GM23338 (cell line): ENCODE results near the gene MYO1A. TPM values are rescaled to one million over a fixed set of nuclear protein-coding genes. Genes with fewer than 3 reads are reported as not detected.

Experiments used
- ATAC-seq: fragments of 200-7000 bp; cut with Tn5 transposase; 3 replicates; pipeline ENCODE4 v1.9.1; 2020
- DNase-seq: peaks from one replicate; pipeline ENCODE4 v3.0.0-alpha.2; 2015; ENCODE audit warnings: low spot score
- H2AFZ ChIP-seq: fragments of 200-600 bp; sonication (generic); 2 replicates; pipeline ENCODE4 v1.8.0; 2016; ENCODE audit warnings: antibody characterized with exemption, mild to moderate bottlenecking, moderate library complexity
- H3F3A ChIP-seq: fragments of 200-600 bp; sonication (generic); replicated peaks from 2 replicates; pipeline ENCODE4 v1.8.0; 2017; ENCODE audit warnings: antibody characterized with exemption, mixed run types, low read depth
- H3K27ac ChIP-seq: fragments of 200-600 bp; sonication (generic); 2 replicates; pipeline ENCODE4 v1.6.1; 2016; ENCODE audit warnings: low read depth
- H3K27me3 ChIP-seq: fragments of 200-600 bp; sonication (generic); 2 replicates; pipeline ENCODE4 v1.8.0; 2016; ENCODE audit warnings: mild to moderate bottlenecking, mixed run types, moderate library complexity; ENCODE audit not compliant: insufficient read depth
- H3K36me3 ChIP-seq: fragments of 200-600 bp; sonication (generic); 2 replicates; pipeline ENCODE4 v1.8.0; 2016; ENCODE audit warnings: mild to moderate bottlenecking; ENCODE audit not compliant: insufficient read depth
- H3K4me1 ChIP-seq: fragments of 200-600 bp; sonication (generic); 2 replicates; pipeline ENCODE4 v1.8.0; 2016; ENCODE audit warnings: mild to moderate bottlenecking, moderate library complexity; ENCODE audit not compliant: insufficient read depth
- H3K4me2 ChIP-seq: fragments of 200-600 bp; sonication (generic); 2 replicates; pipeline ENCODE4 v1.7.1; 2017; ENCODE audit warnings: mixed run types
- H3K4me3 ChIP-seq: fragments of 200-600 bp; sonication (generic); 2 replicates; pipeline ENCODE4 v1.6.1; 2016; ENCODE audit warnings: mixed run types
- H3K79me2 ChIP-seq: fragments of 200-600 bp; sonication (generic); replicated peaks from 2 replicates; pipeline ENCODE4 v1.8.0; 2017; ENCODE audit warnings: mild to moderate bottlenecking; ENCODE audit not compliant: insufficient read depth
- H3K9me2 ChIP-seq: fragments of 200-600 bp; sonication (generic); 2 replicates; pipeline ENCODE4 v1.8.0; 2017; ENCODE audit not compliant: insufficient read depth
- H4K20me1 ChIP-seq: fragments of 200-600 bp; sonication (generic); replicated peaks from 2 replicates; pipeline ENCODE4 v1.8.0; 2017; ENCODE audit warnings: mild to moderate bottlenecking; ENCODE audit not compliant: insufficient read depth
- H3K27ac Mint-ChIP-seq: 2 replicates; pipeline ENCODE4 v1.8.0; 2020; ENCODE audit warnings: inconsistent platforms, mild to moderate bottlenecking, moderate library complexity, mixed read lengths
- H3K27me3 Mint-ChIP-seq: 3 replicates; pipeline ENCODE4 v1.8.0; 2022; ENCODE audit warnings: low read depth, mild to moderate bottlenecking, moderate library complexity, mixed read lengths, inconsistent platforms; ENCODE audit not compliant: insufficient read depth, poor library complexity
- H3K36me3 Mint-ChIP-seq: 3 replicates; pipeline ENCODE4 v1.8.0; 2021; ENCODE audit warnings: low read depth, mild to moderate bottlenecking, inconsistent platforms, moderate library complexity, mixed read lengths
- H3K4me1 Mint-ChIP-seq: 3 replicates; pipeline ENCODE4 v1.8.0; 2020; ENCODE audit warnings: mild to moderate bottlenecking, inconsistent platforms, mixed read lengths
- H3K4me3 Mint-ChIP-seq: 3 replicates; pipeline ENCODE4 v1.8.0; 2021; ENCODE audit warnings: moderate library complexity, mild to moderate bottlenecking, inconsistent platforms, mixed read lengths
- H3K9me3 Mint-ChIP-seq: 3 replicates; pipeline ENCODE4 v1.8.0; 2020; ENCODE audit warnings: moderate library complexity, mild to moderate bottlenecking, inconsistent platforms, mixed read lengths
- CREB1 ChIP-seq: fragments of 250-450 bp; sonication (Bioruptor Pico); IDR thresholded peaks from 2 replicates; pipeline ENCODE4 v1.5.0; 2020; ENCODE audit warnings: low read depth, mild to moderate bottlenecking, moderate library complexity
- EZH2 ChIP-seq: fragments of 200-600 bp; sonication (generic); IDR thresholded peaks from one replicate; pipeline ENCODE4 v1.8.0; 2017; ENCODE audit warnings: antibody characterized with exemption, mild to moderate bottlenecking, low read depth; ENCODE audit not compliant: unreplicated experiment
- EZH2phosphoT487 ChIP-seq: fragments of 200-600 bp; sonication (generic); IDR thresholded peaks from one replicate; pipeline ENCODE4 v1.8.1; 2018; ENCODE audit warnings: antibody characterized with exemption; ENCODE audit not compliant: unreplicated experiment
- JUNB ChIP-seq: IDR thresholded peaks from one replicate; pipeline ENCODE4 v1.6.1; 2016; ENCODE audit warnings: antibody characterized with exemption; ENCODE audit not compliant: unreplicated experiment
- NANOG ChIP-seq: IDR thresholded peaks from 2 replicates; pipeline ENCODE4 v1.6.1; 2016; ENCODE audit warnings: antibody characterized with exemption, borderline replicate concordance
- POLR2AphosphoS5 ChIP-seq: IDR thresholded peaks from 2 replicates; pipeline ENCODE4 v1.6.1; 2016; ENCODE audit warnings: antibody characterized with exemption, low read depth
- ZNF114 ChIP-seq: fragments of 250-450 bp; sonication (Bioruptor Pico); IDR thresholded peaks from 2 replicates; pipeline ENCODE4 v1.5.0; 2020; ENCODE audit warnings: mild to moderate bottlenecking, moderate library complexity
- ZNF331 ChIP-seq: fragments of 250-450 bp; sonication (Bioruptor Pico); IDR thresholded peaks from 2 replicates; pipeline ENCODE4 v1.5.0; 2020; ENCODE audit warnings: low read depth, mild to moderate bottlenecking, moderate library complexity
- polyA plus RNA-seq: library from polyadenylated mRNA; unstranded; fragments of >200 nt; fragmentation: Nextera tagmentation; extraction: Ambion mirVana; gene quantifications from 2 replicates; pipeline ENCODE4 v1.2.1, GENCODE V29; 2016
- total RNA-seq: library from RNA; depleted of rRNA; stranded (reverse); fragments of >200 nt; shearing (Covaris generic); gene quantifications from 2 replicates; pipeline ENCODE4 v1.2.3, GENCODE V29; 2014
- TF ChIP-seq, protein P1 (sequence below): IDR thresholded peaks from 2 replicates; pipeline ENCODE4 v1.6.1; 2016; ENCODE audit warnings: antibody characterized with exemption

Gene MYO1A
- total and polyA plus RNA-seq, 2 experiments from 2014 or later = not detected

- no peak for DNase-seq
- Histone ChIP-seq H3K9me2 (no peaks in the 10 kb centered on the region; the same call in 1 of the 2 replicates), H3K4me2 (no peak overlapping the region), H3K4me1 (no peaks in the 10 kb centered on the region), H2AFZ (no peak overlapping the region), H3F3A (0 out of 2 replicates have a peak, but pooled peaks cover 2% of the 10 kb centered on the region), H3K27ac (no peak overlapping the region), H3K79me2 (no peaks in the 10 kb centered on the region), H3K4me3 (no peak overlapping the region), H3K36me3 (no peaks in the 10 kb centered on the region), H3K27me3 (no peaks in the 10 kb centered on the region), H4K20me1 (no peaks in the 10 kb centered on the region)
- no peaks in the 10 kb centered on the region for H3K9me3 Mint-ChIP-seq
- H3K27ac Mint-ChIP-seq = no peak overlapping the region
- no peak for ATAC-seq
- no peaks in the 10 kb centered on the region for H3K36me3 Mint-ChIP-seq
- H3K4me1 Mint-ChIP-seq = peaks cover 2% of the 10 kb centered on the region; the same call in 1 of the 3 replicates
- no peak for TF ChIP-seq ZNF114 (CRISPR knock-in tag)
- TF ChIP-seq POLR2AphosphoS5 = no peak
- no peak overlapping the region for H3K4me3 Mint-ChIP-seq
- peaks cover 5% of the 10 kb centered on the region for H3K27me3 Mint-ChIP-seq
These were observed 2.7 kb downstream of the MYO1A start for GRCh38 chr12:57046947-57047890.

DNA sequence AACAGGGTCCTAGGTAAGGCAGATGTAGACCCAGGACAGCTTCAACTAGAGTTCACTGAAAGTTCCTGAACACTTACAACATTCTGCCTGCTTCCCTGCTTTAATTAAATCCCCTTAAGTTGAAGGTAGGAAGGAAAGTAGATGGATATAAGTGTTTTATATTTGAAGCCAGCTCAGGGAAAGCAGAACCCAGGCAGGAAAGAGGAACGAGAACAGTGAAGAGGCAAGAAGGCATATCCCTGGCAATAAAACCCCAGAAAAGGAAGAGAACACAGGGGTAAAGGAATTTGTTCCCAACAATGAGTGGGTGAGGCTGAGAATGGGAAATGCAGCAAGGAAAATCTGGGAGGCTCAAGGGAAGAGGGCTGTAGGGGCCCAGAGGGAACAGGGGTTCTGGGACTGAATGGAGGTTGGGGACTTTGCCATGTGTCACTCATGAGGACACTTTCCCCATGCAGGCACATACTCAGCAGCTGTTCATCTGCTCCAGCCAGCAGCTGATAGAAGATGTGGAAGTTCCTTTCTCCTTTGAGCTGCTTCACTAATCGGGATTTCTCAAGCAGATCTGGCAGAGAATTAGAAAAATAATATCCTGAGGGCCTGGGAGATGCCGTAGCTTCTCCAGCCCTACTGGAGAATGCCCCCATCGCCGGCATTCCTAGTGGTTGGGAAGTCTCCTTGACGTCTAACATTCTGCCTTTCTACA is 3.7 kb downstream of the MYO1A start:
- H3F3A ChIP-seq = no peaks in the 10 kb centered on the region
- H3K27me3 Mint-ChIP-seq = peaks cover 5% of the 10 kb centered on the region
- no peak overlapping the region for H3K4me3 Mint-ChIP-seq
- peaks cover 2% of the 10 kb centered on the region; the same call in 1 of the 3 replicates for H3K4me1 Mint-ChIP-seq
- no peak overlapping the region for H3K27ac ChIP-seq
- TF ChIP-seq JUNB (no peak), CREB1 (CRISPR knock-in tag) (no peak), NANOG (no peak)
- no peaks in the 10 kb centered on the region for H3K27me3 ChIP-seq
- no peak overlapping the region for H3K4me2 ChIP-seq
- no peaks in the 10 kb centered on the region for H4K20me1 ChIP-seq
- DNase-seq (no peak), ATAC-seq (no peak)
- H3K9me3 Mint-ChIP-seq = no peaks in the 10 kb centered on the region
- H3K36me3 Mint-ChIP-seq = no peaks in the 10 kb centered on the region
- H3K36me3 ChIP-seq = no peaks in the 10 kb centered on the region
- no peaks in the 10 kb centered on the region for H3K79me2 ChIP-seq
- H3K4me1 ChIP-seq = no peaks in the 10 kb centered on the region
- no peak overlapping the region for H2AFZ ChIP-seq
- H3K27ac Mint-ChIP-seq = no peak overlapping the region
- no peaks in the 10 kb centered on the region; the same call in 1 of the 2 replicates for H3K9me2 ChIP-seq
- no peak overlapping the region for H3K4me3 ChIP-seq

DNA sequence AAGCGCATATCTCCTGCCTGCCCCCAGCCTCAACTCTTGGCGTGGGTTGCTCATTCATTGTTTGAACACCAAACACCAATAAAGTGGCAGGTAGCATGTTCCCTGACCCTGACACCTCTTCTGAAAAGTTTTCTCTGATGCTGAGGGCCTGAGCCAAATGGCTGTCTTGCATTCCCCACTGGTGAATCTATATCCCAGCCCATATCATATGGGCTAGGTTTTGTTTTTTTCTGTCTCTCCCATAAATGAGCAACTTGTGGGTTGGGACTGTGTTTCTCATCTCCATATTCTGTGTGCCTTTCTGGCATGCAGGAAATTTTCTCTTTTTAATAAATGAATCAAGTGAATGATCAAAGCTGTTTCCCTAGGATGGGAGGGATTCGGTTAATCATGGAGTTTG is 5.0 kb downstream of the MYO1A start:
- Histone ChIP-seq H3K79me2 (no peaks in the 10 kb centered on the region), H3K9me2 (no peaks in the 10 kb centered on the region; the same call in 1 of the 2 replicates), H2AFZ (no peak overlapping the region), H3K4me2 (no peak overlapping the region), H3K27ac (no peak overlapping the region), H3K27me3 (no peaks in the 10 kb centered on the region), H3F3A (no peaks in the 10 kb centered on the region), H3K4me3 (no peak overlapping the region), H3K36me3 (no peaks in the 10 kb centered on the region), H4K20me1 (no peaks in the 10 kb centered on the region), H3K4me1 (no peaks in the 10 kb centered on the region)
- no peak for ATAC-seq
- TF ChIP-seq, protein P1, sequence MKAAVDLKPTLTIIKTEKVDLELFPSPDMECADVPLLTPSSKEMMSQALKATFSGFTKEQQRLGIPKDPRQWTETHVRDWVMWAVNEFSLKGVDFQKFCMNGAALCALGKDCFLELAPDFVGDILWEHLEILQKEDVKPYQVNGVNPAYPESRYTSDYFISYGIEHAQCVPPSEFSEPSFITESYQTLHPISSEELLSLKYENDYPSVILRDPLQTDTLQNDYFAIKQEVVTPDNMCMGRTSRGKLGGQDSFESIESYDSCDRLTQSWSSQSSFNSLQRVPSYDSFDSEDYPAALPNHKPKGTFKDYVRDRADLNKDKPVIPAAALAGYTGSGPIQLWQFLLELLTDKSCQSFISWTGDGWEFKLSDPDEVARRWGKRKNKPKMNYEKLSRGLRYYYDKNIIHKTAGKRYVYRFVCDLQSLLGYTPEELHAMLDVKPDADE = no peak
- TF ChIP-seq ZNF114 (CRISPR knock-in tag) (no peak), EZH2 (no peak), CREB1 (CRISPR knock-in tag) (no peak), EZH2phosphoT487 (no peak), JUNB (no peak), ZNF331 (CRISPR knock-in tag) (no peak)
- Mint-ChIP-seq H3K27ac (no peak overlapping the region), H3K27me3 (peaks cover 5% of the 10 kb centered on the region), H3K4me3 (no peak overlapping the region), H3K4me1 (peaks cover 2% of the 10 kb centered on the region; the same call in 1 of the 3 replicates), H3K9me3 (no peaks in the 10 kb centered on the region), H3K36me3 (no peaks in the 10 kb centered on the region)
- DNase-seq = no peak
